H1 (cell line): ENCODE measurements around the gene AGAP3. TPM values are rescaled to one million over a fixed set of nuclear protein-coding genes. Genes with fewer than 3 reads are reported as not detected.

Source experiments
- CHD2 ChIP-seq: IDR thresholded peaks from 2 replicates; pipeline ENCODE4 v1.6.1; 2012; ENCODE audit warnings: low read length, improper control_type of control experiment
- CTCF ChIP-seq, 3 experiments: IDR thresholded peaks; 1 replicate in 2 of 3; 2 replicates in 1 of 3; pipeline versions ENCODE4 v1.5.1 to v1.6.1; 2011; ENCODE audit warnings: low read length in 3 of 3, mild to moderate bottlenecking in 3 of 3, inconsistent platforms in 2 of 3, low read depth in 1 of 3, moderate library complexity in 1 of 3; ENCODE audit not compliant: insufficient read depth in 1 of 3; ENCODE audit errors: control extremely low read depth in 1 of 3
- EP300 ChIP-seq, 2 experiments: IDR thresholded peaks; 1 replicate in 1 of 2; 2 replicates in 1 of 2; pipeline ENCODE4 v1.6.1; 2011 to 2012; ENCODE audit warnings: low read depth in 2 of 2, low read length in 2 of 2, mild to moderate bottlenecking in 2 of 2, borderline replicate concordance in 1 of 2, inconsistent platforms in 1 of 2, moderate library complexity in 1 of 2
- NRF1 ChIP-seq: IDR thresholded peaks from 2 replicates; pipeline ENCODE4 v1.6.1; 2011; ENCODE audit warnings: mild to moderate bottlenecking, low read depth, low read length, improper control_type of control experiment
- PHF8 ChIP-seq: fragments of 200-600 bp; sonication (generic); conservative IDR thresholded peaks from 2 replicates; pipeline ENCODE4 v1.7.1; 2012; ENCODE audit warnings: low read depth, mild to moderate bottlenecking, inconsistent platforms, low read length, moderate library complexity
- RXRA ChIP-seq: IDR thresholded peaks from 2 replicates; pipeline ENCODE4 v1.6.1; 2011; ENCODE audit warnings: low read depth, mild to moderate bottlenecking, low read length, moderate library complexity; ENCODE audit not compliant: insufficient read depth
- TAF7 ChIP-seq: optimal IDR thresholded peaks from 2 replicates; pipeline ENCODE3; 2011; ENCODE audit warnings: low read depth, mild to moderate bottlenecking, inconsistent platforms, low read length, moderate library complexity, borderline replicate concordance
- TCF12 ChIP-seq: IDR thresholded peaks from 2 replicates; pipeline ENCODE4 v1.6.1; 2011; ENCODE audit warnings: low read depth, mild to moderate bottlenecking, low read length
- USF2 ChIP-seq: IDR thresholded peaks from 2 replicates; pipeline ENCODE4 v1.6.1; 2011; ENCODE audit warnings: low read length, improper control_type of control experiment
- polyA plus RNA-seq, 7 experiments: library from polyadenylated mRNA; depleted of rRNA in 3 of 7; stranded (reverse) in 5 of 7; unstranded in 2 of 7; fragments of >200 nt in 5 of 7; fragments of 200-250 nt in 2 of 7; gene quantifications; 1 replicate in 5 of 7; 2 replicates in 1 of 7; 4 replicates in 1 of 7; pipeline versions ENCODE4 v1.2.1 to v1.2.3, GENCODE V29; 2011 to 2013; ENCODE audit warnings: missing spikeins in 2 of 7, mixed read lengths in 2 of 7
- total RNA-seq: library from RNA; stranded (reverse); fragmentation: NEBNext Ultra II Directional; extraction: Animal tissue kit (Norgen Biotek cat#: 25700); gene quantifications from 2 replicates; pipeline ENCODE4 v1.2.1, GENCODE V29; 2021

AGAP3 gene
- total and polyA plus RNA-seq, 2 of the 8 experiments (the other 6 are each of a cell fraction or from before 2014, with no cell fraction given), result 66.4 to 120 TPM

- TF ChIP-seq TCF12 (no peak), CHD2 (no peak), CTCF (IDR thresholded peaks at IDR 0.05; ENCODE audit: control extremely low read depth in 1 of 3, insufficient read depth in 1 of 3, low read depth in 1 of 3, low read length in 3 of 3) (peak in 1 of 3 experiments; percentile 6; a peak in 1 of 4 replicates), EP300 (IDR thresholded peaks at IDR 0.05; ENCODE audit: borderline replicate concordance in 1 of 2, low read depth in 2 of 2, low read length in 2 of 2) (no peak), NRF1 (no peak), PHF8 (no peak), USF2 (no peak), RXRA (no peak), TAF7 (no peak)
- TF ChIP-seq, all 59 proteins: peak for 3
Observed at GRCh38 chr7:151060416-151061212, 25.7 kb upstream of the AGAP3 start (continued).
